Measurements from ENCODE around the gene MAX. TPM values are rescaled to one million over a fixed set of nuclear protein-coding genes. Genes with fewer than 3 reads are reported as not detected.
"Not testable (repeated sequence)": the region's sequence is repeated elsewhere in the genome, so short reads cannot be mapped to it uniquely, and the experiment has no call there.

MAX gene
- total RNA-seq, 1 donor from 2014 or later: 69.7 TPM

DNA sequence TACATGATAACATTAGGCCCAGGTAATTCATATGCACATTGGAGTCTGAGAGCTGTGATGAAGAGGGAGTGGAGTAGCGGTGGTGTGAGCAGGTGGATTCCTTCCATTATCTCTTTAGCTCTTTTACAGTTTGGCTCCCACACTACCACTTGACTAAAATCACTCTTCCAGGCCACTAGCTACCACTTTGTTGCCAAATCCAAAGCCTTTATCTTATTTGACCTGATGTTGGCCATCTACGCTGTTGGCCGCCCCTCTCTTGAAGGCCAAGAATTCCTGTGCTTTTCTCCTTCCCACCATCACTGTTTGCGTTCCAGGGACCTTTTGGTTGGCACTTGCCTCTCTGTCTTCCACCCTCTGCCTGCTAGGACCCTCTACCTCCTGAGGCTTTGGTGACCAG lies 4.0 kb upstream of the MAX start:
- FAIRE-seq: no peak

DNA sequence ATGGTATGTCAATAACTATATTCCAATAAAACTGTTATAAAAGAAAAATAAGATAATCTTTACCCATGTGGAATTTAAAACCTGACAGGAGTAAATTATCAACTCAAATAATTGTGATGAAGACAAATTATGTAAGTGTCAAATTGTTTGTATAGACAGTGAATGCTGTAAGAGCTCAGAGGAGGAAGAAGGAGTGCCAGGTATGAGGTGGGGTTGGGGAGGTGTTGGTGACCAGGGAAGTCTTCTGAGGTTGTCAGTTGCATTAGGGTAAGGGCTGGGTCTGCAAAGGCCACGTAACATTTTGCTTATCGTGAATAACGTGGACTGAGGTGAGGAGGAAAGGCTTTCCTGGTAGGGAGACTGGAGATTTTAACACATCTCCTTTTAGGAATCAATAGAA lies 2.5 kb upstream of the MAX start:
- no peak for FAIRE-seq
- no peak for DNase-seq (ENCODE audit: low spot score in 2 of 2)

More for the DNA sequence above, 4.0 kb upstream of the MAX start:
- no peak for DNase-seq (ENCODE audit: low spot score in 2 of 2)

DNA sequence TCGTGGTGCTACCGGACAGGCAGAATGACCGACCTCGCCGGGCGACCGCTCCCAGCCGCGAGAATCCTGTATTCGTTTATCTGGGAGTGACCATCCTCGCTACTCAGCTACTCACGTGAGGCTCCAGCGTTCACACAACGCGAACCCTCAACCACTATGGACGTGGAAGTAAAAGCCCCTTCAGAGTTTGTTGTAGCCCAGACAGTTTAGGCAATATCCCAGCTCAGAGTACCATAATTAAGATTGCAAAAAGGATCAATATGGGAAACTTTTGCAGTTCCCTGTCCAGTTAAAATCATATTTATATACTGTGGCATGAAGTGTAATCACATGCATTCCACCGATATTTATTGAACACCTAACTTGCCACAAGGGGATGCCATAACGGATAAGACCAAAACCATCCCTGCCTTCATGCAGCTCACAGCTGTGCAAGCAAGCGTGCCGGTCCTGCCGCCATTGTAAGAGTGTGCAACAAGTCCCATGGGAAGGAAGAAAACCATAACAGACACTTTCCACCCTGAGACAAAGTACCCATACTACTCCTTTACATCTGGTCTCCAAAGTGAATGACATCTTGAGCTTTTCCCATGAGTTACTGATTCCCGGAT lies 938 bp upstream of the MAX start:
- DNase-seq (ENCODE audit: low spot score in 2 of 2) (no peak), FAIRE-seq (no peak)

DNA sequence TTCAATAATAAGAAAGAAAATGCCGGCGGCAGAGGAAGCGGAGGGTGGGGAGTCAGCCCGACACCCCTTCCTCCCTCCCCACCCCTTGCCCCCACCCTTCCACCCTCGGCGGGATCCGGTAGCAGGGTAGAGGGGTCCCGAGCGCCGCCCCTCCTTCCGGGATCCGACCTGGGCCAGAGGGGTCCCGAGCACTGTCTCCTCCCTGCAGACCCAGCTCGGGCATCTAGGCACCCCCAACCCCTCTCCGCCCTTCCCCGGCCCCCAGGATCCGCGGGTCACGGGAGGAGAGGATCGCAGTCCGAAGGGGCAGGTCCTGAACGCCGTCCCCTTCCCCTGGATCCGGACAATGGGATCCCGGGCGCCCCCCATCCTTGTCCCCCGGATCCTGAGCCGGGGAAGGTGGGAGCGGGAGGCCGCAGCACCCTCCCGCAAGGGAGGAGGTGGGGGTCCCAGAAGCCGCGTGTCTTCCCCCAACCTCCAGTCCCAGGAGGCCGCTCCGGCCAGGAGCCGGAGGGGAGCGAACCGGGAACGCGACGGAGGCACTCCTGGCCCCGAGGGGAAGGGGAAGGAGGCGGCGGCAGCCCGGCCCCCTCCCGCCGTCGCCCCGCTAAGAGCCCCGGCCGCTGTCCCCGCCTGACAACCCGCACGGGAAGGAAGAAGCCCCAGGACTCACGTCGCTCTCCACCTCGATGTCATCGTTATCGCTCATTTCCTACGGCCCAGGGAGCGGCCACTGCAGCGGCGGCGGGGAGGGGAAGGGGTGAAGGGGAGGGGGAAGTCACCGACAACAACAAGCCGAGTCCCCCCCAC lies 481 bp downstream of the MAX start:
- no peak for DNase-seq (ENCODE audit: low spot score in 2 of 2)
- no peak for FAIRE-seq

DNA sequence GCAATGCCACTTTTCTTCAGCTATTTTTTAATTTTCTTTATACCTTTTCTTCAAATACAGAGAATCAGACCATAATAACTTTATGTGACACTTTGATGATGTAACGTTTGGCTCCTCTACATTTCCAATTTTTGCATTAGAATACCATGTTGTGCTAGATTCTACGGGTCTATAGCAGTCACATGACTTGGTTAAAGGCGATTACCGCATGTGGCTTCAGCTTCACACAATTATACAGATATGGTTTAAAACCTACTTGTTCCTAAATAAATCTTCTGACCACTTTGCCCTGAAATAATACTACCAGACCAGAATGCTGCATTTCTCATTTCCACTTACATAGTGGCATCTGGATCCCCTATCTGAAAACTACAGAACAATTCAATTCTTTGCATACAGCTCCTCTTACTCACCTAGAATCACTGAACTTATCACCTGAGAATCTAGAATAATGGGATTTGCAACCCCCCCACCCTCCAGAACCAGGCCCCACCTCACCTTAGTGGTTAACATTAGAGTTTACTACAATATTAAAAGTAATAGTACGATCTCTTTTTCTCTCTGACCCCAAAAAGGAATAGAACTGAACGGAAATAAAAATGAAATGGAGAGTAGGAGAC lies 1.3 kb downstream of the MAX start:
- FAIRE-seq: no peak

DNA sequence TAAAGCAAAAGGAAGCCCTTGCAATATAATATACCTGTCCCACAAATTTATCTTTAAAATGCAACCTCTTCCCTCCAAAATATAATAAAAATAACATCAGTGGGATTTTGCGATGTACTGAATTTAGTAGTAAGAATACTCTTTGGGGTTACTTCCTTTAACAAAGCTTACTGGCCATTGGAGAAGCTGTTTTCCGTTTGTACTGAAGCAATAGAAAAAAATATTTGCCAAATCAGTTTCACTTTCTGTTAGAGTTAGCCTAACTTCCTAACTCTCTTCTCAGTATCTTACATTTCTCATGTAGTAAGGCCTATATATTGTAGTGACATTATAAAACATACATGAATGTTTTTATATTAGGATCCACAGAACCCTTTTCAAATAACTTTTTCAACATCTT lies 3.7 kb downstream of the MAX start:
- FAIRE-seq: no peak

More for the DNA sequence above, 1.3 kb downstream of the MAX start:
- no peak for DNase-seq (ENCODE audit: low spot score in 2 of 2)

DNA sequence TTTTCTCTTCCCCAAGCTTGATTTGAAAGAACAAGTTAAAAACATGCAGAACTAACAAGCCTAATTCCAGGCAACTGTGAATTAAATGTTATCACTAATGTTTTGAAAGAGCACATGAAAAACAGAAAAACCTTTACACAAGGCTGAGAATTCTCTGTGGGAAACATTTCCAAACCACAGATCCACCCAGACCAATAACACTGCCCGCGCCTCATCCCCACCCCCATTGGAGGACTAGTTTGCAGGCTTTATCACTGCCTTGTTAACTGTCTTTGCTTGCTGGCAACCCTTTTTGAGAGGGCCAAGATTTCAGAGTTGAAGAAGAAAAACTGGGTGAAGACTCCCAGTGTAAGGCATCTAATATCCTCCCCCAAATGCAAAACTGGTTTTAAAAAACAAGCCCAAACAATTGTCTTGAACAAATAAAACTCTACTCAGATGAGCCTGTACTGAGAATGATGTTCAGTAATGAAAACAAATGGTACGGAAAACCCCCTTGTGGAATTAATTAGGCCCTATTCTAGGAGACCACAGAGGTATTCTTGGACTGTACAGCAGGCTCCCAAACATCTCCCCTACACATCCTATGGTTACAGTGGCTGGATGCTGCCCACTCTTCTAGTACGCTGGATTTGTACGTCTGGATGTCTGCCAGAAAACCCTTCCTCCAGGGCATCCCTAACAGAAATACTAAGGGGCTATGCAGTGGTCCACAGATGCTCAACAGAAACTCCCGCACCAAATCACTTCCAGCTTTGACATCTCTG lies 5.8 kb downstream of the MAX start:
- DNase-seq (ENCODE audit: low spot score in 2 of 2) (no peak), FAIRE-seq (no peak)

More for the DNA sequence above, 3.7 kb downstream of the MAX start:
- DNase-seq (ENCODE audit: low spot score in 2 of 2): no peak

DNA sequence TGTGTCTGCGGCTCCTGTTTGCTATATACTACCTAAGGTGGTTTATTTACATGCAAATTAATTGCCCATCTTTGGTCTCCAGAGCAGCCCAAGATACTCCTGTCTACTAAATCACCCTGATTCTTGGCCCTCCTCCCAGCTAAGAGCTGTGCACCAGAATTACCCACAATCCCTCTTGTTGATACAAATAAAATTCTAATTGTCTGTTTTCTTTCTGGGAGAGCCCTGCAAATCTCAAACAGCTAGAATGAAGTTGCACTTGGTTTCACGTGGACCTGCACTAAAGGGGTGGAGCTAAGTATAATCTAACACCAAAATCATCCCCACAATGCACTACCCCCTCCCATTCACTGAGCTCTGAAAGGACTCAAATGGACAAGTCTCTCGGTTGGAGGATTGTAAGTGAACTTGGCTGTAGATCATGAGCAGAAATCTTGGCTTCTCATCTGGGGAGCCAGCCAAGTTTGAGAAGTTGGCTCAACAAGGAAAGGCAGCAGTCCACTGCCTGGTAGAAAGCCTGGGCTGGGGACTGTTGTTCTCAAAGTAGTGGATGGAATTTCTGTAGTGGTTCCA lies 6.6 kb downstream of the MAX start:
- FAIRE-seq: no peak
- peak in 1 of 2 donors; percentile 31 for DNase-seq (ENCODE audit: low spot score in 2 of 2)

DNA sequence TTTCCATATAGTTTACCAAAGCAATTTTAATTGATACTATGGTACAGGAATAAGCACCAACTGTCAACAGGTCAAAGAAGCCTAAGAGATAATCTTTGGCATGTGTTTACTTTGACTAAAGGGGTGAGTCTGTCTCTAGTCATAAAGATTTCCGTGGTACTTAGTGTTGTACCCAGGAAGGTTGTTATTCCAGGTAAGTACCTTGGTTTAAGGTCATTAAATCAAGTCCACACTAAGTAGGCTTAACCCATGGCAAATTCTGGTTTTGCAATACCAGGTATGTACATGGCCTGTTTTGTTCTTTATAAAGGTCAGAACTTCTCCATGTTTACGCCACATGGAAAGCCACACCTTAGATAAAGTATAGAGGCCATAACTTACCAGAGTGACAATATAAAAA lies 10.0 kb downstream of the MAX start:
- DNase-seq (ENCODE audit: low spot score in 2 of 2) (no peak), FAIRE-seq (no peak)

DNA sequence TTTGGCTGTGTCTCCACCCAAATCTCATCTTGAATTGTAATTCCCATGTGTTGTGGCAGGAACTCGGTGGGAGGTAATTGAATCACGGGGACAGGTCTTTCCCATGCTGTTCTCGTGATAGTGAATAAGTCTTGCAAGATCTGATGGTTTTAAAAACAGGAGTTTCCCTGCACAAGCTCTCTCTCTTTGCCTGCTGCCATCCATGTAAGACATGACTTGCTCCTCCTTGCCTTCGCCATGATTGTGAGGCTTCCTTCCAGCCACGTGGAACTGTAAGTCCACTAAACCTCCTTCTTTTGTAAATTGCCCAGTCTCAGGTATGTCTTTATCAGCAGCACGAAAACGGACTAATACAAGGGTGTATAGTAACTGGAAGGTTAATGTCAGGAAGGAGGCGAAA lies 14.5 kb downstream of the MAX start:
- FAIRE-seq; DNase-seq (ENCODE audit: low spot score in 2 of 2): not testable (repeated sequence)

DNA sequence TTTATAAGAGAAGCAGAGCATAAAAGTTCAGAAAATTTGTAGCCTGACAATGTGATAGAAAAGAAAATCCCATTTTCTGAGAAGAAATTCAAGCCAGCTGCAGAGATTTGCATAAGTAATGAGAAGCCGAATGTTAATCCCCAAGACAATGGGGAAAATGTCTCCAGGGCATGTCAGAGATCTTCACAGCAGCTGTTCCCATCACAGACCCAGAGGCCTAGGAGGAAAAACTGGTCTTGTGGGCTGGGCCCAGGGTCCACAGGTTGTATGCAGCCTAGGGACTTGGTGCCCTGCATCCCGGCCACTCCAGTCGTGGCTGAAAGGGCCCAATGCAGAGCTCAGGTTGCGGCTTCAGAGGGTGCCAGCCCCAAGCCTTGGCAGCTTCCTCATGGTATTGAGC lies 15.6 kb downstream of the MAX start:
- not testable (repeated sequence) for DNase-seq (ENCODE audit: low spot score in 2 of 2); FAIRE-seq

DNA sequence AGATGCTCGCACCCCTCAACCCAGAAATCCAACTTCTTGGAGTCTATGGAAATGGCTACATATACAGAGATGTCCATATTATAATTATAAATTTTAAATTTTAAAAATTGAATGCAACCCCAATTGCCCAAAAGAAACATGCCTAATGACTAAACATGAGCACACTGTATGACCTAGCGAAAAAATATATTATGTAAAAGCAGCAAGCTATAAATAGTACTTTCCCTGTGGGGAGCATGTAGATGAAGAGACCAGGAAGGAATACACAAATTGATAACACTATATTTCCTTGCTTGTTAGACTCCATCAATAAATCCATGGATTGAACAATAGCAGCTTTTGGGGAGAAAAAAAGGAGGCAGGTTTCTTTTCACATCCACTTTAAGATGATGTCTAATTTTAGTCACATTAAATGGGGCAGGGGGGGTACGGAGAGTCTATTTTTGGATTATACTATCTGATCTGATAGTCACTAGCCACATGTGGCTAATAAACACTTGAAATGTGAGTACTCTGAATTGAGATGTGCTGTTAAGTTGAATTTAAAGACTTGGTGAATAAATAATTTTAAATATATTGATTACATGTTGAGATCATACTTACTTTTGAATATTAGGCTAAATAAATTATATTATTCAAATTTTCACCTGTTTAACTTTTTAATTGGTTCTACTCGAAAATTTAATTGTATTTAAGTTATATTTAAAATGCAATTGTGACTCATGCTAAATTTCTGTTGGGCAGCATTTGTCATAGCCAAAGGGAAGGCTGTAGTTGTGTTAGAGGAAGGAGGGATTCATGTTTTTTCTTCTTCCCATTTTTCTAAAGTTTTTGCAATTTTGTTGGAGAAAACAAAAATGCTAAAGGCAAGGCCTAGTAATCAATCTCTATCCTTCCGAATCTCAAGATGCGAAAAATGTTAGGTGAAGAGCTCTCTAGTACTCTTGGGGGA lies 17.5 kb downstream of the MAX start:
- DNase-seq (ENCODE audit: low spot score in 2 of 2): no peak
- FAIRE-seq: no peak

DNA sequence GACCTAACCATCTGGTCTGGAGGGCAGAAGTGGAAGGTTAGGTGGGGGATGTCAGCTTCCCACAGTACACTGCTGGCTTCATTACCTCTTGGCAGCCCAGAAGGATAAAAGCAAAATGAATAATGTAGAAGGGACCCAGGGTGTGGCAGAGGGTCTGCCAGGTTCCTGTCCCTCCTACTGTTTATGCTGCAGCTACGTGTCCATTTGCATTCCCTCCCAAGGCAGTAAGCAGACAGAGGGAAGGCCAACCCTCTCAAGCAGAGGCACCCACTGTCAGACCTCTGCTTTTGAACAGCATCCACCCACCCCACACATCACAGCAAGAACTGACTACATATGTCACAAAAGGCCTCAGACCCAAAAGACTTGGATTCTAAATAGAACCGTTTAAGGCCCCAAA lies 19.4 kb downstream of the MAX start:
- DNase-seq (ENCODE audit: low spot score in 2 of 2): no peak
- FAIRE-seq: no peak

DNA sequence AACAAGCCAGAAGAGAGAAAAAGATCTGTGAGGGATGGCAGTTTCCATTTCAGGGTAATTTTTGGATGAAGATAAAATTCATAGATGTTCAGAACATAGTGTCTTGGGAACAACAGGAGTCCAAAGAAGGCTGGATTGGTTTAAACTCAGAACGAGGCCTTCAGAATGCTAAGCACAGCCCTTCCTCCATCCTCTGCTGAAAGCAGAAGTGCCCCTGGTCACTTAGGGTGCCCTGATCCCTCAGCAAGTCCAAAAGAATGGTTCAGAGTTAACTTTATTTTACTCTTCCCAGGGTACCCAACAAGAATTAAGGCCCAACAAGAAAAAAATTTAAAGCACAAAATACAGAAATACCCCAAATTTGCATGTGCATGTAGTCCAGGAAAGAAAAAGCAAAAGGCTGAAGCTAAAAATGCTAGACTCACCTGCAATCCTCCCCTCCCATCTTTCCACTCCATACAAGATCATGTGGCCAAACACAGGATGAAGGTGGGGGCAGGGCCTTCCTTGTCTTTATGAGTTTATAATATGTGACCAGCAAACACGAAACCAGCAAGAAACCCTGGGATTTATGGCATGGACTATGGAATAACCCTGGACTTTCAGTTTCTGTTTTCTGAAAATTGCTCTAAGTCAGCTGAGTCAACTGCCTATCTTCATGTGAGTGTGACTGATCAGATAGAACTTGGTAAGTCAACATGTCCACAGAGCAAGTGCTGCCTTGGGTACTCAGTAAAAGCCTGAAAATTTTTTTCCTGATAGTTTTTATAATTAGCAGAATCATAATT lies 21.2 kb downstream of the MAX start:
- FAIRE-seq (no peak), DNase-seq (ENCODE audit: low spot score in 2 of 2) (no peak)

DNA sequence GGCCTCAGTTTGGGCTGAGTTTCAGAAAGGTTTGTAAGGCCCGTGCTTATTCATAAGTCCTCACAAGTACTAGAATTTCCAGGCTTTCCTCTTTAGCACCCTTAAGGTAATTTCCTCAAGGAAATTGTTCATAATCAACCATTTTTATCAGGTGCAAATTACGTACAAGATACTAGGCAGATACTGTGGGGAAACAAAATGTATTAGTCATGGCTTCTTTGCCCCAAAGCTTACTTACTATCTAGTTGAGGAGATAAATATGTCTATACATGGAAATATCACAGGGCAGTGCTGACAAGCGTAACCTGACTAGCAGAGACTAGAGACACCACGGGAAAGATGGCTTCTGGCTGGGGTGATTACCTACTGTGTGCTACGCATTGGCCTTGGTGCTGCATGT lies 22.5 kb downstream of the MAX start:
- no peak for FAIRE-seq

DNA sequence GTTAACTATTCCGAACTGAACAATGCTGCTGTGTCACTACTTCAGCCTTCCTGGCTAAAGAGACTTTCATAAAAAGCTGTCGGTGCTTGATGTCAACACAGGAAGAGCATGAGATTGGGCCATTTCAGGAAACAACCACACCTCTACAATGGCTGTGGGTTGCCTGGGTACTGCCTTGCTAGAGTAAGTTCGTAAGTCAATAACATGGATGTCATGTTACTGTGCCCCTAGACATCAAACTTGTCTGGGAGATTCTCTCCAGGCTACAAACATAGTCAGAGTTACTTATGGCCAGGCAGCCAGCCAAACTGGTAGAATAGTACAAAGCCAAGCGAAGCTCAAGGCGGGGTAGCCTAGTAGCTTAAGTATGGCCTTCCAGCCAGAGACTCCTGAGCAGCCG lies 23.1 kb downstream of the MAX start:
- DNase-seq (ENCODE audit: low spot score in 2 of 2) (no peak), FAIRE-seq (no peak)

More for the DNA sequence above, 22.5 kb downstream of the MAX start:
- DNase-seq (ENCODE audit: low spot score in 2 of 2): no peak

DNA sequence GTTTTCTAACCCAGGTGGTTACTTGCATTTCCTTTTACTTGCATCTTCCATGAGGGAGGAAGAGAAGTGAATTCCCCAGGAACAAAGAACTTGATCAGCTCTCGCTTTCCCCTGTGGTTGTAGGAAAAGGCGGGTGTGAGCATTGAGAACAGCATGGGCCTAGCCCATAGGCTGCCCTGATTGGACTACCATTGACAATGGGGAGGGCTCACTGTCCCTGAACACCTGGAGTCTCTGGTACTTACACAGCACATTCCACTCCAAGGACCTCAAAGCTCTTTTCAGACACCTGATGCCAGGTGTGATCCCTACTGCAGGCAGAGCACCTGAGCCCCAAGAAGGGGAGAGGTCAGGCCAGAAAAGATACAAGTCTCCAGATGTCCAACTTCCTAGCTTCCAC lies 25.0 kb downstream of the MAX start:
- FAIRE-seq: no peak

DNA sequence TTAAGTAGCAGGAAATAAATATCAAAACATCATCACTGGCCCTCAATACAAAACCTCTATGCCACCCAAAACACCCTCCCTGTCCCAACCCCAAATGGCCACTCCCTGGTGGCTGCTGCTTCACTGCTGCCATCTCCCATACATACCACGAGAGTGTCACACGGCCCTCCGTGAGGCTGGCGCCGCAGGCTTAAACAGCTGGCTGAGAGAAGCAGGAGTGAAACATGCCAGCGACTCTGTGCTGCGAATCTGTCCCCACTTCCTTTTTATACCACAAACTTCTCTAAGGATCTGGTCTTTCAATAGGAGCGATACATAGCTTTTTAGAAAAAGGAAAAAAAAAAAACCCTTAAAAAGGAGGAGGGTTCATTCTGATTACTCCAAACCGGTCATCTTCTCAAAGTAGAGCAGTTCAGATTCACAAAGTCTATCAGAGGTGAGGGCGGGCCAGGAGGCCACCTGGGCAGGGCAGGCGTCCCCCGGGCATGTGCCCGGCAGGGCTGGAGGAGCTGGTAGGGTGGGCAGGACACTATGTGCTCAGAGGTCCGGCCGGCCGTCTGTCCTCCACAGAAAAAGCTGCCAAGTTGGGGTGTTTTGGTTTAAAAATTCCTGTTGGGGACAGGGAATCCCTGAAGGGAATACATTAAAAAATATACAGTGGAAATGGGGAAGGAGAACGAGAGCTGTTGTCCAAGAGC lies 26.5 kb downstream of the MAX start:
- no peak for FAIRE-seq

More for the DNA sequence above, 25.0 kb downstream of the MAX start:
- DNase-seq (ENCODE audit: low spot score in 2 of 2): no peak

More for the DNA sequence above, 26.5 kb downstream of the MAX start:
- no peak for DNase-seq (ENCODE audit: low spot score in 2 of 2)

Measured in frontal cortex (tissue), 4 donors.